ENCODE data around the gene MYB. TPM values are rescaled to one million over a fixed set of nuclear protein-coding genes. Genes with fewer than 3 reads are reported as not detected.

Gene MYB
- polyA plus RNA-seq, 1 experiment: 0.06 TPM

DNA sequence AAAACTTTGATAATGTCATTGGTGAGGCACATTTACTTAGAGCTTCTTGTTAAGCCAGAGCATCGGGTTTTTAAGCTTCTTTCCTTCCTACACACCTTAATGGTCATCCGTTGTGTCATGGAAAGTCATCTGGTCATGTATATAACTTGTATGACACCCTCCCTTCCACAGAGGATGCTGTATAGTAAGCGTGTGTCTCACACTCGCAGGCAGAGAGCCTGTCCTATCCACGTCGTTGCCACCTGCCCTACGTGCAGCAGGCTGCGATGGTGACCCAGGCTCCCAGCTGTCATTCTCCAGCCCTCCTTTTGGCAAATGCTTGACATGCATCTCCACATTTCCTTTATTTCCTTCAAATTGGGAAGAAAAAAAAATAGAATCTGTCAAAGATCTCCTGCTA, 85.6 kb downstream of the MYB start:
- no peak for DNase-seq (ENCODE audit: low read depth)
- TF ChIP-seq, protein P1, sequence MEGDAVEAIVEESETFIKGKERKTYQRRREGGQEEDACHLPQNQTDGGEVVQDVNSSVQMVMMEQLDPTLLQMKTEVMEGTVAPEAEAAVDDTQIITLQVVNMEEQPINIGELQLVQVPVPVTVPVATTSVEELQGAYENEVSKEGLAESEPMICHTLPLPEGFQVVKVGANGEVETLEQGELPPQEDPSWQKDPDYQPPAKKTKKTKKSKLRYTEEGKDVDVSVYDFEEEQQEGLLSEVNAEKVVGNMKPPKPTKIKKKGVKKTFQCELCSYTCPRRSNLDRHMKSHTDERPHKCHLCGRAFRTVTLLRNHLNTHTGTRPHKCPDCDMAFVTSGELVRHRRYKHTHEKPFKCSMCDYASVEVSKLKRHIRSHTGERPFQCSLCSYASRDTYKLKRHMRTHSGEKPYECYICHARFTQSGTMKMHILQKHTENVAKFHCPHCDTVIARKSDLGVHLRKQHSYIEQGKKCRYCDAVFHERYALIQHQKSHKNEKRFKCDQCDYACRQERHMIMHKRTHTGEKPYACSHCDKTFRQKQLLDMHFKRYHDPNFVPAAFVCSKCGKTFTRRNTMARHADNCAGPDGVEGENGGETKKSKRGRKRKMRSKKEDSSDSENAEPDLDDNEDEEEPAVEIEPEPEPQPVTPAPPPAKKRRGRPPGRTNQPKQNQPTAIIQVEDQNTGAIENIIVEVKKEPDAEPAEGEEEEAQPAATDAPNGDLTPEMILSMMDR (IDR thresholded peaks at IDR 0.05; ENCODE audit: insufficient read depth, low read depth, low read length): no peak
- no peaks in the 10 kb centered on the region; the same call in 1 of the 2 replicates for H3K27me3 ChIP-seq (ENCODE audit: control insufficient read depth, insufficient read depth, low read length)
- CTCF ChIA-PET: no interaction called here
- POLR2A ChIA-PET: no interaction called here
- H3K36me3 ChIP-seq (ENCODE audit: control insufficient read depth, insufficient read depth, low read length): no peaks in the 10 kb centered on the region
- no peak overlapping the region for H3K4me3 ChIP-seq (ENCODE audit: low read depth, low read length)

DNA sequence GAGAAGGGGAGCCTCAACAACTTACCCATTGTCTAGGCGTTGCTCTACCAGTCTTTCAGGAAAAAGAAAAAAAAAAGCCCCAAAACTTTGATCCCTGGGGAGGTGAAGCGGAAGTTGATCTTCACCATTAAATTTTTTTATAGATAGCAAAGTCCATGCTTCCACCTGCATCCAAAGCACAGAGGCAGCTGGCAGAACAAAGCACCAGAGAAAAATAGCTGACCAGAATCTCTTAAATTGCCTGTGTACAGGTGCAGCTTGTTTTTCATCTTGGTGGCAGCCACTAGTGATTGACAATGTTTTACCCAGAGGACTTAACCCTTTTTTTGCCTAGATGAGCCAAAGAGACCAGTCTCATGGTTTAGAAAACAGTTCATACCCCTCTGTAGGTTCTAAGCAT, 86.0 kb downstream of the MYB start:
- ChIA-PET POLR2A (no interaction called here), CTCF (no interaction called here)
- no peak overlapping the region for H3K4me3 ChIP-seq (ENCODE audit: low read depth, low read length)
- no peak for DNase-seq (ENCODE audit: low read depth)
- H3K36me3 ChIP-seq (ENCODE audit: control insufficient read depth, insufficient read depth, low read length): no peaks in the 10 kb centered on the region
- no peaks in the 10 kb centered on the region; the same call in 1 of the 2 replicates for H3K27me3 ChIP-seq (ENCODE audit: control insufficient read depth, insufficient read depth, low read length)
- TF ChIP-seq, protein P1 (IDR thresholded peaks at IDR 0.05; ENCODE audit: insufficient read depth, low read depth, low read length): no peak

DNA sequence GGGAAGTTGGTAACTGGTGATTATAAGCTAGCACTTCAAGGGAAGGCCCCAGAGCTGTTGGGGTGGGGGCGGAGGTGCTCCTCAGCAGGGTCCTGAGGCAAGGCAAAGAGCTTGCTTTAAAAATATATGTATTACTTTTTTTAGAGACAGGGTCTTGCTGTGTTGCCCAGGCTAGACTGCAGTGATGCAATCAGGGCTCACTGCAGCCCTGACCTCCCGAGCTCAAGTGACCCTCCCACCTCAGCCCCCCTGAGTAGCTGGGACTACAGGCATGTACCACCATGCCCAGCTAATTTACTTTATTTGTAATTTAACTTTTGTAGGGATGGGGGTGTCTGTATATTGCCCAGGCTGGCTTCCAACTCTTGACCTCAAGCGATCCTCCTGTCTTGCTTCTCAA, 87.2 kb downstream of the MYB start:
- Histone ChIP-seq H3K4me3 (ENCODE audit: low read depth, low read length) (no peak overlapping the region), H3K27me3 (ENCODE audit: control insufficient read depth, insufficient read depth, low read length) (no peaks in the 10 kb centered on the region), H3K36me3 (ENCODE audit: control insufficient read depth, insufficient read depth, low read length) (no peaks in the 10 kb centered on the region)
- no peak for DNase-seq (ENCODE audit: low read depth)
- ChIA-PET POLR2A (no interaction called here), CTCF (no interaction called here)
- TF ChIP-seq, protein P1 (IDR thresholded peaks at IDR 0.05; ENCODE audit: insufficient read depth, low read depth, low read length): no peak

DNA sequence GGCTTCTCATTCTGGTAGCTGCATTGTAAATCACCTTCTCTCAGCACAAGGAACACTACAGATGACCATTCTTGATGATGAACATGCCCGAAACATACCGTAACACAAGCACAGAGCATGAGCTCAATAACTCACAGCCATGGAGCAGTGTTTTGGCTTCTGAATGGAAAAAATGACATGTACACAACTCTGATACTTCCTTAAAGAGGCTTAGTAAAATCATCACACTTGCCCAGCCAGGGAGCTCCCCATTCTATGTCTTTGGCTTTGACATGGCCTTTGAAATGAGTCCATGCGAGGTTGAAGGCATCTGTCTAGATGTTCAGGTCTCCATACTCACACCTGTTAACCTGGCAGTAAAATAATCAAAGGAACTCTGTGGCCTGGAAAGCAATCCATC, 87.6 kb downstream of the MYB start:
- H3K27me3 ChIP-seq (ENCODE audit: control insufficient read depth, insufficient read depth, low read length): no peaks in the 10 kb centered on the region
- no peaks in the 10 kb centered on the region for H3K36me3 ChIP-seq (ENCODE audit: control insufficient read depth, insufficient read depth, low read length)
- no peak overlapping the region for H3K4me3 ChIP-seq (ENCODE audit: low read depth, low read length)
- DNase-seq (ENCODE audit: low read depth): no peak
- POLR2A ChIA-PET: no interaction called here
- CTCF ChIA-PET: no interaction called here
- TF ChIP-seq, protein P1 (IDR thresholded peaks at IDR 0.05; ENCODE audit: insufficient read depth, low read depth, low read length): no peak

Small RNA genes lying within 50 kb of the gene (small RNA-seq; reads per million reads assigned to genes)
- not detected for gene MIR548A2 (ENCODE audit: insufficient read length, low read depth, low replicate concordance)

Other genes starting within 250 kb of the MYB start
- gene ALDH8A1, start 231.2 kb upstream of the MYB start, polyA plus RNA-seq (2011; rRNA removed): 0.11 and 0.50 TPM in 2 replicates
- gene HBS1L, start 126.5 kb upstream of the MYB start, polyA plus RNA-seq (2011; rRNA removed): 44.3 and 76.3 TPM in 2 replicates

Measured in BJ (cell line).